CD4-positive, alpha-beta T cell (primary cell): Measurements from ENCODE around the gene ACTA1. TPM values are rescaled to one million over a fixed set of nuclear protein-coding genes. Genes with fewer than 3 reads are reported as not detected.

Experiments used
- ATAC-seq: fragments of 200-7000 bp; cut with Tn5 transposase; one replicate; pipeline ENCODE4 v1.10.0; 2022; ENCODE audit warnings: mild to moderate bottlenecking; ENCODE audit not compliant: poor library complexity
- CTCF ChIA-PET: fragments of 350-600 bp; sonication (Branson Sonifier 250); formaldehyde crosslinking; loops from one replicate; lab custom pipeline; 2021; ENCODE audit warnings: antibody characterized with exemption, inconsistent platforms; lab: Charles Lee
- POLR2A ChIA-PET: fragments of 350-600 bp; sonication (Branson Sonifier 250); formaldehyde crosslinking; loops from one replicate; lab custom pipeline; 2021; ENCODE audit warnings: antibody characterized with exemption, inconsistent platforms; lab: Charles Lee
- DNase-seq, 14 experiments: peaks; one replicate each; pipeline ENCODE4 v3.0.0-alpha.2; 2013 to 2020; ENCODE audit warnings: mixed read lengths in 2 of 14
- H3K27ac ChIP-seq, 2 donors: one replicate each; pipeline versions ENCODE4 v1.5.1 to v1.7.0; 2013; ENCODE audit warnings: low read length in 2 of 2, low read depth in 1 of 2, mild to moderate bottlenecking in 1 of 2
- H3K27me3 ChIP-seq, 2 experiments: 1 replicate in 1 of 2; 2 replicates in 1 of 2; pipeline versions ENCODE4 v1.6.1 to v1.7.0; 2013; ENCODE audit warnings: low read length in 2 of 2, control low read depth in 1 of 2, mild to moderate bottlenecking in 1 of 2, moderate library complexity in 1 of 2; ENCODE audit not compliant: insufficient read depth in 2 of 2, control insufficient read depth in 1 of 2
- H3K36me3 ChIP-seq: one replicate; pipeline ENCODE4 v1.6.1; 2013; ENCODE audit warnings: low read length, control low read depth; ENCODE audit not compliant: insufficient read depth
- H3K4me1 ChIP-seq: one replicate; pipeline ENCODE4 v1.6.1; 2013; ENCODE audit warnings: low read length, control low read depth; ENCODE audit not compliant: insufficient read depth
- H3K4me3 ChIP-seq: one replicate; pipeline ENCODE4 v1.5.1; 2013; ENCODE audit warnings: mild to moderate bottlenecking, low read length, moderate library complexity
- H3K9me3 ChIP-seq, 2 experiments: 1 replicate in 1 of 2; 2 replicates in 1 of 2; pipeline versions ENCODE4 v1.6.1 to v1.7.0; 2013; ENCODE audit warnings: low read length in 2 of 2, mild to moderate bottlenecking in 2 of 2, control low read depth in 1 of 2, moderate library complexity in 1 of 2; ENCODE audit not compliant: control insufficient read depth in 1 of 2, insufficient read depth in 1 of 2
- H3K27ac Mint-ChIP-seq: one replicate; pipeline ENCODE4 v1.8.0; 2020; ENCODE audit warnings: mixed read lengths
- H3K27me3 Mint-ChIP-seq: one replicate; pipeline ENCODE4 v1.8.0; 2021; ENCODE audit warnings: mixed read lengths
- H3K36me3 Mint-ChIP-seq: one replicate; pipeline ENCODE4 v1.8.0; 2021; ENCODE audit warnings: low read depth, mixed read lengths
- H3K4me1 Mint-ChIP-seq: one replicate; pipeline ENCODE4 v1.8.0; 2021; ENCODE audit warnings: low read depth, mixed read lengths
- H3K4me3 Mint-ChIP-seq: one replicate; pipeline ENCODE4 v1.8.0; 2020; ENCODE audit warnings: mild to moderate bottlenecking, mixed read lengths
- H3K9me3 Mint-ChIP-seq: one replicate; pipeline ENCODE4 v1.8.0; 2020; ENCODE audit warnings: mixed read lengths
- intact Hi-C, 2 experiments: fragments of 100-400 bp; cut with DNase I in 1 of 2; cut with micrococcal nuclease in 1 of 2; formaldehyde crosslinking; loops; one replicate each; pipeline versions ENCODE4 v1.15.1 to v1.9.0; 2023 to 2025; cut with DNase I, micrococcal nuclease
- total RNA-seq, 174 experiments: library from RNA in 2 of 174; stranded (reverse) in 2 of 174; gene quantifications; one replicate each; pipeline ENCODE4 v1.2.3 and lab custom pipeline; 2021 to 2026
- TF ChIP-seq, protein P1 (sequence below): fragments of 200-600 bp; IDR thresholded peaks from one replicate; pipeline ENCODE4 v1.8.0; 2022; ENCODE audit warnings: antibody characterized with exemption, mild to moderate bottlenecking

Gene ACTA1
- total RNA-seq, 2 experiments from 2014 or later, result not detected

DNA sequence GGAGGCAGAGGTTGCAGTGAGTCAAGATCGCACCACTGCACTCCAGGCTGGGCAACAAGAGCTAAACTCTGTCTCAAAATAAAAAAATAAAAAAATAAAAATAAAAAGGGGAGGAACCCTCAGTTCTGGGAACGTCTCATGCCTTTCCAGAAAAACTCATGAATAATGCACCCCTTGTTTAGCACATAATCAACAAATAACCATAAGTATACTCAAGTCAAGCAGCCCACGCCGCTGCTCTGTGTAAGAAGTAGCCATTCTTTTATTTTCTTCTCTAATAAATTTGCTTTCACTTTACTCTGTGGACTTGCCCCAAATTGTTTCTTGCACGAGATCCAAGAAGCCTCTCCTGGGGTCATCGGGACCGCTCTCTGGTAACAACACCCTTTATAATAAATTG is 14.5 kb upstream of the ACTA1 start:
- Mint-ChIP-seq H3K4me3 (no peak overlapping the region), H3K36me3 (peaks cover 79% of the 10 kb centered on the region), H3K27me3 (no peaks in the 10 kb centered on the region), H3K27ac (no peak overlapping the region), H3K4me1 (no peaks in the 10 kb centered on the region), H3K9me3 (no peaks in the 10 kb centered on the region)
- Histone ChIP-seq H3K36me3 (peaks cover 46% of the 10 kb centered on the region), H3K4me1 (no peaks in the 10 kb centered on the region), H3K27ac (no peak overlapping the region), H3K27me3 (no peaks in the 10 kb centered on the region), H3K9me3 (no peaks in the 10 kb centered on the region), H3K4me3 (no peak overlapping the region)
- ChIA-PET POLR2A (no interaction called here), CTCF (no interaction called here)
- ATAC-seq (no peak), DNase-seq (no peak)
- TF ChIP-seq, protein P1, sequence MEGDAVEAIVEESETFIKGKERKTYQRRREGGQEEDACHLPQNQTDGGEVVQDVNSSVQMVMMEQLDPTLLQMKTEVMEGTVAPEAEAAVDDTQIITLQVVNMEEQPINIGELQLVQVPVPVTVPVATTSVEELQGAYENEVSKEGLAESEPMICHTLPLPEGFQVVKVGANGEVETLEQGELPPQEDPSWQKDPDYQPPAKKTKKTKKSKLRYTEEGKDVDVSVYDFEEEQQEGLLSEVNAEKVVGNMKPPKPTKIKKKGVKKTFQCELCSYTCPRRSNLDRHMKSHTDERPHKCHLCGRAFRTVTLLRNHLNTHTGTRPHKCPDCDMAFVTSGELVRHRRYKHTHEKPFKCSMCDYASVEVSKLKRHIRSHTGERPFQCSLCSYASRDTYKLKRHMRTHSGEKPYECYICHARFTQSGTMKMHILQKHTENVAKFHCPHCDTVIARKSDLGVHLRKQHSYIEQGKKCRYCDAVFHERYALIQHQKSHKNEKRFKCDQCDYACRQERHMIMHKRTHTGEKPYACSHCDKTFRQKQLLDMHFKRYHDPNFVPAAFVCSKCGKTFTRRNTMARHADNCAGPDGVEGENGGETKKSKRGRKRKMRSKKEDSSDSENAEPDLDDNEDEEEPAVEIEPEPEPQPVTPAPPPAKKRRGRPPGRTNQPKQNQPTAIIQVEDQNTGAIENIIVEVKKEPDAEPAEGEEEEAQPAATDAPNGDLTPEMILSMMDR, result no peak
- intact Hi-C loops, result no loop called here

DNA sequence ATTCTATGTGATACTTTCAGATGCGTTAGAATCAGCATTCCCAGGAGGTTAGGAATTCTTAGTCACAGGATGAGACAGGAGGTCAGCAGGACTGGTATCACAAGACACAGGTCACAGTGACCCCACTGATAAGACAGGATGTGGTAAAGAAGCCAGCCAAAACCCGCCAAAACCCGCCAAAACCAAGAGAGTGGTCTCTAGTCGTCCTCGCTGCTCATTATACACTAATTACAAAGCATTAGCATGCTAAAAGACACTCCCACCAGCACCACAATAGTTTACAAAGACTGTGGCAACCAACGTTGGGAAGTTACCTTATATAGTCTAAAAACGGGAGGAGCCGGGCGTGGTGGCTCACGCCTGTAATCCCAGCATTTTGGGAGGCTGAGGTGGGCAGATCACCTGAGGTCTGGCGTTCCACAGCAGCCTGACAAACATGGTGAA is 13.9 kb upstream of the ACTA1 start:
- no peak overlapping the region for H3K27ac ChIP-seq
- Mint-ChIP-seq H3K4me3 (no peak overlapping the region), H3K27ac (no peak overlapping the region), H3K9me3 (no peaks in the 10 kb centered on the region), H3K36me3 (peaks cover 78% of the 10 kb centered on the region), H3K27me3 (no peaks in the 10 kb centered on the region), H3K4me1 (no peaks in the 10 kb centered on the region)
- H3K4me3 ChIP-seq, result no peak overlapping the region
- DNase-seq (no peak), ATAC-seq (no peak)
- intact Hi-C loops, result no loop called here
- peaks cover 51% of the 10 kb centered on the region for H3K36me3 ChIP-seq
- H3K27me3 ChIP-seq, result no peaks in the 10 kb centered on the region
- ChIA-PET CTCF (no interaction called here), POLR2A (no interaction called here)
- H3K4me1 ChIP-seq, result no peaks in the 10 kb centered on the region
- TF ChIP-seq, protein P1, result no peak
- H3K9me3 ChIP-seq, result no peaks in the 10 kb centered on the region

DNA sequence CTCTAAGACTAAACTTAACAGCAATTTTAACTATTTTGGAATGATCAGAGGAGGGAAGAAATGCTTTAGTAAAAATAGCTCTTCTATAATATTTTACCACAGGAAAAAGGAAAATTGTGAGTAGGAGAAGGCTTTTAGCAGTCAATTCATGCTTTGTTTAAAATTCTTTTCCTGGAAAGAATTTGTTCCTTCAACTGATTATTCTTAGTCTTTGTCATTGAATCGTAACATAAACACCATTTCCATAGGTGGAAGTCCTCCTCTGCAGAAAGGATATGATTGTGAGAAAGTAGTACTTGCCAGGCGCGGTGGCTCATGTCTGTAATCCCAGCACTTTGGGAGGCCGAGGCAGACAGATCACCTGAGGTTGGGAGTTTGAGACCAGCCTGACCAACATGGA is 11.9 kb upstream of the ACTA1 start:
- H3K9me3 ChIP-seq, result no peaks in the 10 kb centered on the region
- no peak overlapping the region for H3K27ac ChIP-seq
- Mint-ChIP-seq H3K27me3 (no peaks in the 10 kb centered on the region), H3K4me1 (no peaks in the 10 kb centered on the region), H3K9me3 (no peaks in the 10 kb centered on the region), H3K4me3 (no peak overlapping the region), H3K36me3 (peaks cover 81% of the 10 kb centered on the region), H3K27ac (no peak overlapping the region)
- H3K36me3 ChIP-seq, result peaks cover 50% of the 10 kb centered on the region
- no peak for ATAC-seq
- POLR2A ChIA-PET, result no interaction called here
- H3K27me3 ChIP-seq, result no peaks in the 10 kb centered on the region
- TF ChIP-seq, protein P1, result no peak
- H3K4me1 ChIP-seq, result no peaks in the 10 kb centered on the region
- CTCF ChIA-PET, result no interaction called here
- no peak for DNase-seq
- intact Hi-C loops, result no loop called here
- H3K4me3 ChIP-seq, result no peak overlapping the region
